Neural crest cell (in vitro differentiated cells): ENCODE data around the gene PSMB3. TPM values are rescaled to one million over a fixed set of nuclear protein-coding genes. Genes with fewer than 3 reads are reported as not detected.
A peak's percentile ranks its signal among the peaks of the same experiment; 100 is the strongest.

ENCODE experiments used
- DNase-seq: peaks from one replicate; pipeline ENCODE4 v3.0.0; 2021; ENCODE audit warnings: low read depth, mixed read lengths, low spot score
- H3K27ac Mint-ChIP-seq: one replicate; pipeline ENCODE4 v1.8.0; 2021; ENCODE audit warnings: mild to moderate bottlenecking, mixed read lengths; ENCODE audit not compliant: unreplicated experiment
- H3K27me3 Mint-ChIP-seq: 2 replicates; pipeline ENCODE4 v1.8.0; 2021; ENCODE audit warnings: low read depth, mild to moderate bottlenecking, mixed read lengths
- H3K36me3 Mint-ChIP-seq: 2 replicates; pipeline ENCODE4 v1.8.0; 2021; ENCODE audit warnings: low read depth, mild to moderate bottlenecking, mixed read lengths
- H3K4me1 Mint-ChIP-seq: 2 replicates; pipeline ENCODE4 v1.8.0; 2021; ENCODE audit warnings: mixed read lengths
- H3K4me3 Mint-ChIP-seq: one replicate; pipeline ENCODE4 v1.8.0; 2021; ENCODE audit warnings: mild to moderate bottlenecking, mixed read lengths
- H3K9me3 Mint-ChIP-seq: 2 replicates; pipeline ENCODE4 v1.8.0; 2021; ENCODE audit warnings: mixed read lengths
- total RNA-seq: library from RNA; stranded (reverse); gene quantifications from 2 replicates; pipeline ENCODE4 v1.2.1, GENCODE V29; 2021
- TF ChIP-seq, protein P1 (sequence below): fragments of 200-600 bp; sonication (generic); conservative IDR thresholded peaks from 2 replicates; pipeline ENCODE4 v1.5.0; 2021; ENCODE audit warnings: antibody characterized with exemption, mild to moderate bottlenecking

PSMB3 gene
- total RNA-seq, 1 donor from 2014 or later, result 193 TPM

DNA sequence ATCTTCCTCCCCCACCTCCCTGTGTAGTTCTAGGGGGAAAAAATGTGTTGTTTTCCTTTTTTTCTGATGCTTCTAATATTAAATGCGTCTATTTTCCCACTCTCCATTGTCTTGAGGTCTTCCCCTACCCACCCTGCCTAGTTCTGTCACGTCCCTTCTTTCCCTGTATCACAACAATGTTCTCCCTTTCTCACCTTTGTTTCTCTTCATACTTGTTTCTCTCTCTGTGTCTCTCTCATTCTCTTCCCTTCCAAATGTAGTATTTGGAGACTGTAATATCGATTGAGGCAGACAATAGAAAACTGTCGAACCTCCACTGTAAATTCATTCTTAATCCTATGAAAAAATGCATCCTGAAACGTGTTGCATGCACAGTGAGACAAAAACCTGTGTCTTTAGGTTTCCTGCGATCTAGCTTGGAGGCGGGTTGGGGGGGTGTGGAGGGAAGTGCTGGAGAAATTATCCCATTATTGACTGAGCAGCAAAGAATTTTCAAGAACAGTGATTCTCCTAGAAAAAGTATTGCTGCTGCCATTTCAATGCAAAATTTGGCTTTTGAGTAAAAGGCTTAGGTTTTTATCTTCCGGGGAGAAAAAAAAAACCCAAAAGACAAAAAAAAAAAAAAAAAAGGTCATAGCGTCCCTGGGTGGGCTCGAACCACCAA lies 1.3 kb upstream of the PSMB3 start:
- Mint-ChIP-seq H3K9me3 (no peaks in the 10 kb centered on the region), H3K36me3 (peaks cover 4% of the 10 kb centered on the region), H3K4me3 (peak overlapping the region; percentile 96), H3K27ac (peak overlapping the region; percentile 74), H3K4me1 (peaks cover 46% of the 10 kb centered on the region), H3K27me3 (peaks cover 23% of the 10 kb centered on the region)
- no peak for DNase-seq
- TF ChIP-seq, protein P1, sequence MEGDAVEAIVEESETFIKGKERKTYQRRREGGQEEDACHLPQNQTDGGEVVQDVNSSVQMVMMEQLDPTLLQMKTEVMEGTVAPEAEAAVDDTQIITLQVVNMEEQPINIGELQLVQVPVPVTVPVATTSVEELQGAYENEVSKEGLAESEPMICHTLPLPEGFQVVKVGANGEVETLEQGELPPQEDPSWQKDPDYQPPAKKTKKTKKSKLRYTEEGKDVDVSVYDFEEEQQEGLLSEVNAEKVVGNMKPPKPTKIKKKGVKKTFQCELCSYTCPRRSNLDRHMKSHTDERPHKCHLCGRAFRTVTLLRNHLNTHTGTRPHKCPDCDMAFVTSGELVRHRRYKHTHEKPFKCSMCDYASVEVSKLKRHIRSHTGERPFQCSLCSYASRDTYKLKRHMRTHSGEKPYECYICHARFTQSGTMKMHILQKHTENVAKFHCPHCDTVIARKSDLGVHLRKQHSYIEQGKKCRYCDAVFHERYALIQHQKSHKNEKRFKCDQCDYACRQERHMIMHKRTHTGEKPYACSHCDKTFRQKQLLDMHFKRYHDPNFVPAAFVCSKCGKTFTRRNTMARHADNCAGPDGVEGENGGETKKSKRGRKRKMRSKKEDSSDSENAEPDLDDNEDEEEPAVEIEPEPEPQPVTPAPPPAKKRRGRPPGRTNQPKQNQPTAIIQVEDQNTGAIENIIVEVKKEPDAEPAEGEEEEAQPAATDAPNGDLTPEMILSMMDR, result no peak

DNA sequence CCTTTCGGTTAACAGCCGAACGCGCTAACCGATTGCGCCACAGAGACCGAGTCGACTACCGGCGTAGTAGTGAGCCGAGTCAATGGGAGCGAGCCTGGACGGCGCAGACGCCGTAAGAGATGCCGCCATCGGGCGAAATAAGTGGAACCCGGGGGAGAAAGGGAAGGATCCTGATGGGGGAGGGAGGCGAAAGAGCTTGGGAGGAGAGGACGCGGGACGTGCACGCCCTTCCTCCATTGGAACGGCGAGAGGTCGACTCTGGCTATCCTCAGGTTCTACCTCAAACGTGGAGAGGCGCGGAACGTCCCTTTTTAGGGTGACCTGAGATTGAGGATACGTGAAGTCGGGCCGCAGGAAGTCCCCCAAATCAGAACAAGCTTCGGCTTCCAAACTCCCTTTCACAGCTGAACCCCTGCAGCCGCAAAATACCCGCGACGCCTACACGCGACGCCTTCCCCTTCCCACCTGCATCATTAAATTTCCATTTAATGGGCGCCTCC lies 683 bp upstream of the PSMB3 start:
- H3K27me3 Mint-ChIP-seq, result peaks cover 23% of the 10 kb centered on the region
- no peaks in the 10 kb centered on the region for H3K9me3 Mint-ChIP-seq
- peaks cover 40% of the 10 kb centered on the region for H3K4me1 Mint-ChIP-seq
- peaks cover 4% of the 10 kb centered on the region for H3K36me3 Mint-ChIP-seq
- H3K27ac Mint-ChIP-seq, result peak overlapping the region; percentile 74
- TF ChIP-seq, protein P1, result no peak
- H3K4me3 Mint-ChIP-seq, result peak overlapping the region; percentile 96
- DNase-seq, result peak; percentile 90

DNA sequence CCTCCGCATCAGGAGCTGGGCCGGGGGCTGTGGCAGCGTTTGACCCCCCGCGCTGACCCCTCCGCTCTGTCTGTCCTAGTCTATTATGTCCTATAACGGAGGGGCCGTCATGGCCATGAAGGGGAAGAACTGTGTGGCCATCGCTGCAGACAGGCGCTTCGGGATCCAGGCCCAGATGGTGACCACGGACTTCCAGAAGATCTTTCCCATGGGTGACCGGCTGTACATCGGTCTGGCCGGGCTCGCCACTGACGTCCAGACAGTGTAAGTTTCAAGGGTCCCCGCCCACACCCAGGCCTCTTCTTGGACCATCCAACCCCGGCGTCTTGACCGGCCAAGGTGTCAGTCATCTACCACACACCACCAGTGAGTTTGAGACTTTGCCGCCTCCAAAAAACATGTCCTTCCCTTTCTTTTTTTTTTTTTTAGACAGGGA lies 548 bp downstream of the PSMB3 start:
- Mint-ChIP-seq H3K9me3 (no peaks in the 10 kb centered on the region), H3K4me3 (peak overlapping the region; percentile 96), H3K27ac (no peak overlapping the region), H3K4me1 (peaks cover 39% of the 10 kb centered on the region), H3K27me3 (peaks cover 23% of the 10 kb centered on the region), H3K36me3 (peaks cover 4% of the 10 kb centered on the region)
- no peak for DNase-seq
- TF ChIP-seq, protein P1, result no peak

GRCh38 chr17:38761612-38762011 lies 9.1 kb downstream of the PSMB3 start:
- no peaks in the 10 kb centered on the region for H3K27me3 Mint-ChIP-seq
- H3K9me3 Mint-ChIP-seq, result no peaks in the 10 kb centered on the region
- peak overlapping the region; percentile 46 for H3K27ac Mint-ChIP-seq
- peak overlapping the region; percentile 17 for H3K4me3 Mint-ChIP-seq
- H3K4me1 Mint-ChIP-seq, result peaks cover 5% of the 10 kb centered on the region
- peaks cover 10% of the 10 kb centered on the region for H3K36me3 Mint-ChIP-seq
- TF ChIP-seq, protein P1, result peak; percentile 51
- DNase-seq, result peak; percentile 36

DNA sequence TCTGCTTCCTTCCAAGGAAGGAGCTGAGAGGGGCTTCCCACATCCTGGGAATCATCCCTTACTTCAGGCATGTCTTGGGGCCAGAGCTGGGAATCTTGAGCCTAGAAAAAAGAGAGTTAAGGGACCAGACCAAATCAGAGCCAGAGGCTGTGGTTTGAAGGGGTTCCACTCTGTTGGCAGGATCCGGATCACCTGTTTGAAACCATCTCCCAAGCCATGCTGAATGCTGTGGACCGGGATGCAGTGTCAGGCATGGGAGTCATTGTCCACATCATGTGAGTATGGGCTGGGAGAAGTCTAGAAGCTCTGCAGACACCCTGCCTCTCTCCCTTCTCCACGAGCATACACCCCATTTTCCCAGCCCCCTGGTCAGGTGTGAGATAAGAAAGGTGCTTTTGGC lies 9.7 kb downstream of the PSMB3 start:
- Mint-ChIP-seq H3K36me3 (peaks cover 10% of the 10 kb centered on the region), H3K27ac (no peak overlapping the region)
- TF ChIP-seq, protein P1, result no peak

More for the DNA sequence above, 9.7 kb downstream of the PSMB3 start:
- DNase-seq, result no peak
- Mint-ChIP-seq H3K27me3 (no peaks in the 10 kb centered on the region), H3K4me3 (no peak overlapping the region), H3K9me3 (no peaks in the 10 kb centered on the region), H3K4me1 (peaks cover 11% of the 10 kb centered on the region)
